H9 (cell line): ENCODE measurements around the gene ZC3H18. TPM values are rescaled to one million over a fixed set of nuclear protein-coding genes. Genes with fewer than 3 reads are reported as not detected.

Source experiments
- DNase-seq: peaks from one replicate; pipeline ENCODE4 v3.0.0-alpha.2; 2017
- H2AFZ ChIP-seq: one replicate; pipeline ENCODE4 v1.6.1; 2013; ENCODE audit warnings: mild to moderate bottlenecking, low read length, control low read depth, moderate library complexity
- H2AK5ac ChIP-seq: 2 replicates; pipeline ENCODE4 v1.6.1; 2013; ENCODE audit warnings: low read length, control low read depth, mixed read lengths; ENCODE audit not compliant: insufficient read length
- H2BK120ac ChIP-seq: one replicate; pipeline ENCODE4 v1.6.1; 2013; ENCODE audit warnings: low read depth, mild to moderate bottlenecking, low read length, control low read depth, inconsistent platforms; ENCODE audit not compliant: poor library complexity, severe bottlenecking
- H2BK12ac ChIP-seq: 2 replicates; pipeline ENCODE4 v1.6.1; 2013; ENCODE audit warnings: low read length, control low read depth, mixed read lengths, low read depth; ENCODE audit not compliant: insufficient read length
- H2BK15ac ChIP-seq: 2 replicates; pipeline ENCODE4 v1.6.1; 2013; ENCODE audit warnings: low read depth, low read length, control low read depth
- H2BK20ac ChIP-seq: one replicate; pipeline ENCODE4 v1.6.1; 2013; ENCODE audit warnings: low read depth, mild to moderate bottlenecking, low read length, control low read depth, inconsistent platforms; ENCODE audit not compliant: poor library complexity, severe bottlenecking
- H2BK5ac ChIP-seq: 2 replicates; pipeline ENCODE4 v1.6.1; 2013; ENCODE audit warnings: low read length, control low read depth, mixed read lengths; ENCODE audit not compliant: insufficient read length
- H3K14ac ChIP-seq: 2 replicates; pipeline ENCODE4 v1.6.1; 2013; ENCODE audit warnings: low read length, control low read depth; ENCODE audit not compliant: insufficient read depth
- H3K18ac ChIP-seq: 2 replicates; pipeline ENCODE4 v1.6.1; 2013; ENCODE audit warnings: low read depth, mild to moderate bottlenecking, mixed read lengths, low read length, control low read depth; ENCODE audit not compliant: insufficient read length
- H3K23ac ChIP-seq: 2 replicates; pipeline ENCODE4 v1.6.1; 2013; ENCODE audit warnings: low read length, control low read depth, mixed read lengths, low read depth; ENCODE audit not compliant: insufficient read length
- H3K23me2 ChIP-seq: 2 replicates; pipeline ENCODE4 v1.6.1; 2013; ENCODE audit warnings: low read depth, mild to moderate bottlenecking, mixed read lengths, low read length, control low read depth; ENCODE audit not compliant: insufficient read length, poor library complexity, severe bottlenecking
- H3K27ac ChIP-seq: 2 replicates; pipeline ENCODE4 v1.5.1; 2013; ENCODE audit warnings: low read length, control low read depth, mixed read lengths, low read depth; ENCODE audit not compliant: insufficient read length
- H3K27me3 ChIP-seq: 2 replicates; pipeline ENCODE4 v1.6.1; 2013; ENCODE audit warnings: low read length, control low read depth, inconsistent platforms; ENCODE audit not compliant: insufficient read depth
- H3K4ac ChIP-seq: 2 replicates; pipeline ENCODE4 v1.6.1; 2013; ENCODE audit warnings: low read depth, mild to moderate bottlenecking, control low read depth, inconsistent platforms, low read length, moderate library complexity
- H3K4me1 ChIP-seq: 2 replicates; pipeline ENCODE4 v1.6.1; 2013; ENCODE audit warnings: low read length, control low read depth, inconsistent platforms; ENCODE audit not compliant: insufficient read depth
- H3K4me2 ChIP-seq: 2 replicates; pipeline ENCODE4 v1.6.1; 2013; ENCODE audit warnings: low read length, control low read depth, mixed read lengths; ENCODE audit not compliant: insufficient read length, insufficient read depth
- H3K56ac ChIP-seq: 2 replicates; pipeline ENCODE4 v1.6.1; 2013; ENCODE audit warnings: low read depth, mild to moderate bottlenecking, mixed read lengths, low read length, control low read depth; ENCODE audit not compliant: insufficient read length
- H3K79me1 ChIP-seq: 2 replicates; pipeline ENCODE4 v1.6.1; 2013; ENCODE audit warnings: low read depth, mild to moderate bottlenecking, moderate library complexity, low read length, control low read depth, inconsistent platforms; ENCODE audit not compliant: insufficient read depth, poor library complexity, severe bottlenecking
- H3K79me2 ChIP-seq: 2 replicates; pipeline ENCODE4 v1.6.1; 2013; ENCODE audit warnings: low read length, control low read depth, inconsistent platforms; ENCODE audit not compliant: insufficient read depth
- H3K9ac ChIP-seq: 2 replicates; pipeline ENCODE4 v1.6.1; 2013; ENCODE audit warnings: low read length, control low read depth, mixed read lengths; ENCODE audit not compliant: insufficient read length; ENCODE audit errors: extremely low read depth
- H3K9me3 ChIP-seq: one replicate; pipeline ENCODE4 v1.6.1; 2013; ENCODE audit warnings: low read depth, low read length, inconsistent platforms; ENCODE audit not compliant: control insufficient read depth
- H3T11ph ChIP-seq: one replicate; pipeline ENCODE4 v1.6.1; 2013; ENCODE audit warnings: mild to moderate bottlenecking, low read length, control low read depth, inconsistent platforms
- H4K20me1 ChIP-seq: one replicate; pipeline ENCODE4 v1.6.1; 2013; ENCODE audit not compliant: control insufficient read depth, insufficient read length, insufficient read depth
- H4K5ac ChIP-seq: 2 replicates; pipeline ENCODE4 v1.6.1; 2013; ENCODE audit warnings: low read depth, mild to moderate bottlenecking, mixed read lengths, low read length, control low read depth; ENCODE audit not compliant: insufficient read length
- H4K8ac ChIP-seq: replicated peaks from 2 replicates; pipeline ENCODE4 v1.6.1; 2013; ENCODE audit warnings: low read length, control low read depth, mixed read lengths, low read depth; ENCODE audit not compliant: insufficient read length
- H4K91ac ChIP-seq: 2 replicates; pipeline ENCODE4 v1.6.1; 2013; ENCODE audit warnings: low read depth, mild to moderate bottlenecking, moderate library complexity, mixed read lengths, low read length, control low read depth; ENCODE audit not compliant: insufficient read length
- H3K27ac Mint-ChIP-seq, 3 experiments: 2 replicates in 2 of 3; 3 replicates in 1 of 3; pipeline ENCODE4 v1.8.0; 2020 to 2021; ENCODE audit warnings: mixed read lengths in 3 of 3, mild to moderate bottlenecking in 1 of 3, moderate library complexity in 1 of 3
- H3K27me3 Mint-ChIP-seq: 2 replicates; pipeline ENCODE4 v1.8.0; 2021; ENCODE audit warnings: low read depth, mild to moderate bottlenecking, moderate library complexity, mixed read lengths
- H3K36me3 Mint-ChIP-seq, 3 experiments: 2 replicates in 2 of 3; 3 replicates in 1 of 3; pipeline ENCODE4 v1.8.0; 2020 to 2021; ENCODE audit warnings: low read depth in 3 of 3, mixed read lengths in 3 of 3; ENCODE audit not compliant: insufficient read depth in 1 of 3
- H3K4me1 Mint-ChIP-seq, 2 experiments: 2 replicates each; pipeline ENCODE4 v1.8.0; 2020; ENCODE audit warnings: mixed read lengths in 2 of 2
- H3K4me3 Mint-ChIP-seq, 2 experiments: 2 replicates in 1 of 2; 3 replicates in 1 of 2; pipeline ENCODE4 v1.8.0; 2020 to 2021; ENCODE audit warnings: mild to moderate bottlenecking in 2 of 2, mixed read lengths in 2 of 2, moderate library complexity in 1 of 2
- H3K9me3 Mint-ChIP-seq, 2 experiments: 2 replicates in 1 of 2; 3 replicates in 1 of 2; pipeline ENCODE4 v1.8.0; 2020; ENCODE audit warnings: mild to moderate bottlenecking in 2 of 2, mixed read lengths in 2 of 2, moderate library complexity in 1 of 2
- CTCF ChIP-seq: fragments of 200-600 bp; sonication (generic); conservative IDR thresholded peaks from 3 replicates; pipeline ENCODE4 v1.8.0; 2021; ENCODE audit warnings: antibody characterized with exemption, mild to moderate bottlenecking
- WGBS: extraction: QIAGEN DNeasy Blood & Tissue Kit; methylation state at CpG from one replicate; pipeline ENCODE4 v1.1.7; 2013; ENCODE audit warnings: missing lambda C conversion rate, low lambda C conversion rate, mixed read lengths; ENCODE audit not compliant: insufficient read length; ENCODE audit errors: extremely low coverage; 5-methylcytosine and 5-hydroxymethylcytosine counted together
- total RNA-seq: library from RNA; stranded (reverse); gene quantifications from 2 replicates; pipeline ENCODE4 v1.2.1, GENCODE V29; 2021

Gene ZC3H18
- total RNA-seq, 1 experiment from 2014 or later = 69.7 TPM

DNA sequence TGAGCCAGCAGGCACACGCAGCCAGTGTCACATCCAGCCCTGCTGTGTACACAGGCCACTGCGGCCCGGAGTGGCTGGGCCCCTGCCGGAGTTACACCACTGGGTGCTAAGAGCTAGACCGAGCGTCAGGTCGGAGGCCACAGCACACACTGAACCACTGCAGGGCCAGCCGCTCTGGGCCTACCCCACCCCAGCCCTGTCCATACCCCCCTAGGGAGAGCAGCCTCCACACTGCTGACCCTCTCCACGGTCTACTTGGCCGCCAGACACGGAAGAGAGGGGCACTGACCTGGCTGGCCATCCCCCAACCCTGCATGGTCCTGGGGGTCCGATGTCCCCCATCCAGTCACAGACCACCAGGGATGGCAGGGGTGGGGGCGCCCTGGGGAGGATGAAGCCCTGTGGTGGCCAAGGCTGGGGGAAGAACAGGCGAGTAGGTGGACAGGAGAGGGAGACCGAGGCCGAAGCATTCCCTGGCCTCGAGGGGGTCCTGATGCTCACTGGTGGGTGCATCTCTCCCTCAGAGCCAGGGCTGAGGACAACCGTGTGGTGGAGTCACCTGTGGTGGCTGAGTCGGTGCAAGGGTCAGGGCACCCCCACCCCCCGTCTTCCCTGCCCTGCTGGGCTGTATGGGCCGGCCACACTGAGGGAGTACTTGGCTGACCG is 34.9 kb upstream of the ZC3H18 start:
- no peak for TF ChIP-seq CTCF
- H3K4me3 Mint-ChIP-seq = peak overlapping the region; percentile 73 to 86
- Histone ChIP-seq H3K4me1 (no peaks in the 10 kb centered on the region), H4K8ac (no peak overlapping the region), H3K79me1 (no peaks in the 10 kb centered on the region), H2BK20ac (no peak overlapping the region), H4K20me1 (no peaks in the 10 kb centered on the region), H3K23ac (no peak overlapping the region), H2AK5ac (no peak overlapping the region), H2BK120ac (no peak overlapping the region), H2BK12ac (no peak overlapping the region), H2AFZ (no peak overlapping the region), H3K27ac (no peak overlapping the region), H3K27me3 (no peaks in the 10 kb centered on the region), H3K79me2 (no peaks in the 10 kb centered on the region), H3K56ac (no peak overlapping the region), H2BK15ac (no peak overlapping the region), H3K18ac (no peak overlapping the region), H2BK5ac (no peak overlapping the region), H3K9ac (no peak overlapping the region), H3K4ac (no peak overlapping the region), H3K14ac (no peak overlapping the region; the same call in 1 of the 2 replicates), H3K4me2 (peak overlapping the region; percentile 59), H4K91ac (no peak overlapping the region), H3T11ph (no peak overlapping the region), H4K5ac (no peak overlapping the region), H3K9me3 (no peaks in the 10 kb centered on the region), H3K23me2 (peaks cover 7% of the 10 kb centered on the region)
- H3K9me3 Mint-ChIP-seq = no peaks in the 10 kb centered on the region
- peaks cover 4 to 10% (median 4%) of the 10 kb centered on the region in 3 experiments; a peak in 6 of 7 replicates for H3K36me3 Mint-ChIP-seq
- peaks cover 2 to 34% of the 10 kb centered on the region in 2 experiments for H3K4me1 Mint-ChIP-seq
- no peak overlapping the region for H3K27ac Mint-ChIP-seq
- no CpG with 5 or more reads among the region's 22 CpGs for WGBS
- H3K27me3 Mint-ChIP-seq = peaks cover 19% of the 10 kb centered on the region
- peak; percentile 31 for DNase-seq
